Upper lobe of right lung (tissue), 1 donor: Measurements from ENCODE around the gene CASP4. TPM values are rescaled to one million over a fixed set of nuclear protein-coding genes. Genes with fewer than 3 reads are reported as not detected.

Source experiments
- ATAC-seq: fragments of 200-7000 bp; cut with Tn5 transposase; one replicate; pipeline ENCODE4 v1.9.1; 2020; ENCODE audit warnings: mild to moderate bottlenecking, moderate library complexity
- DNase-seq: peaks from one replicate; pipeline ENCODE4 v3.0.0-alpha.2; 2020
- H3K27ac ChIP-seq: fragments of 200-600 bp; one replicate; pipeline ENCODE4 v1.8.0; 2022
- H3K27me3 ChIP-seq: fragments of 200-600 bp; one replicate; pipeline ENCODE4 v1.8.0; 2022; ENCODE audit warnings: mild to moderate bottlenecking
- H3K36me3 ChIP-seq: fragments of 200-600 bp; one replicate; pipeline ENCODE4 v1.8.0; 2022
- H3K4me1 ChIP-seq: fragments of 200-600 bp; one replicate; pipeline ENCODE4 v1.8.0; 2022
- H3K4me3 ChIP-seq: fragments of 200-600 bp; one replicate; pipeline ENCODE4 v1.8.0; 2022; ENCODE audit warnings: mild to moderate bottlenecking
- H3K9me3 ChIP-seq: fragments of 200-600 bp; one replicate; pipeline ENCODE4 v1.8.0; 2022
- intact Hi-C: fragments of 100-400 bp; cut with DNase I; formaldehyde crosslinking; loops from one replicate; pipeline ENCODE4 v1.11.0; 2022
- total RNA-seq: library from RNA; stranded (reverse); fragmentation: NEBNext Ultra II Directional; extraction: Animal tissue kit (Norgen Biotek cat#: 25700); gene quantifications from one replicate; pipeline ENCODE4 v1.2.1, GENCODE V29; 2021
- TF ChIP-seq, protein P1 (sequence below): fragments of 200-600 bp; IDR thresholded peaks from one replicate; pipeline ENCODE4 v1.8.0; 2022; ENCODE audit warnings: antibody characterized with exemption
- donor health status: DM: no; HTN: yes; CAD: no; lungs with severe emphysema.

The CASP4 gene
- total RNA-seq, 1 donor from 2014 or later = 101 TPM

DNA sequence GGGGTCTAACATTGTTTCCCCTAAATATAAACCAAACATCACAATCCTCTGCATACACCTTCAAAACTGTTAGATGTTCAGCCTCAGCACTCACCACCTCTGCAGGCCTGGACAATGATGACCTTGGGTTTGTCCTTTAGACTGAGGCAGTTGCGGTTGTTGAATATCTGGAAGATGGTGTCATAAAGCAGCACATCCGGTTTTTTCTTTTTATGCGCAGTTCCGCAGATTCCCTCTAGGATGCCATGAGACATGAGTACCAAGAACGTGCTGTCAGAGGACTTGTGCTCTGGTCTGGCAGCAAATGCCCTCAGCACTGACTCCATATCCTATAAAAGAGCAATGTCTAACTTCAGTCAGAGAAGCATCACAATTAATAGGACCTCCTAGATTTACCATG lies 31.8 kb upstream of the CASP4 start:
- H3K4me1 ChIP-seq = no peaks in the 10 kb centered on the region
- no peak overlapping the region for H3K27ac ChIP-seq
- DNase-seq (no peak), ATAC-seq (no peak)
- no peaks in the 10 kb centered on the region for H3K9me3 ChIP-seq
- TF ChIP-seq, protein P1, sequence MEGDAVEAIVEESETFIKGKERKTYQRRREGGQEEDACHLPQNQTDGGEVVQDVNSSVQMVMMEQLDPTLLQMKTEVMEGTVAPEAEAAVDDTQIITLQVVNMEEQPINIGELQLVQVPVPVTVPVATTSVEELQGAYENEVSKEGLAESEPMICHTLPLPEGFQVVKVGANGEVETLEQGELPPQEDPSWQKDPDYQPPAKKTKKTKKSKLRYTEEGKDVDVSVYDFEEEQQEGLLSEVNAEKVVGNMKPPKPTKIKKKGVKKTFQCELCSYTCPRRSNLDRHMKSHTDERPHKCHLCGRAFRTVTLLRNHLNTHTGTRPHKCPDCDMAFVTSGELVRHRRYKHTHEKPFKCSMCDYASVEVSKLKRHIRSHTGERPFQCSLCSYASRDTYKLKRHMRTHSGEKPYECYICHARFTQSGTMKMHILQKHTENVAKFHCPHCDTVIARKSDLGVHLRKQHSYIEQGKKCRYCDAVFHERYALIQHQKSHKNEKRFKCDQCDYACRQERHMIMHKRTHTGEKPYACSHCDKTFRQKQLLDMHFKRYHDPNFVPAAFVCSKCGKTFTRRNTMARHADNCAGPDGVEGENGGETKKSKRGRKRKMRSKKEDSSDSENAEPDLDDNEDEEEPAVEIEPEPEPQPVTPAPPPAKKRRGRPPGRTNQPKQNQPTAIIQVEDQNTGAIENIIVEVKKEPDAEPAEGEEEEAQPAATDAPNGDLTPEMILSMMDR = no peak
- no peaks in the 10 kb centered on the region for H3K36me3 ChIP-seq
- no peak overlapping the region for H3K4me3 ChIP-seq
- intact Hi-C loops = no loop called here
- H3K27me3 ChIP-seq = no peaks in the 10 kb centered on the region

DNA sequence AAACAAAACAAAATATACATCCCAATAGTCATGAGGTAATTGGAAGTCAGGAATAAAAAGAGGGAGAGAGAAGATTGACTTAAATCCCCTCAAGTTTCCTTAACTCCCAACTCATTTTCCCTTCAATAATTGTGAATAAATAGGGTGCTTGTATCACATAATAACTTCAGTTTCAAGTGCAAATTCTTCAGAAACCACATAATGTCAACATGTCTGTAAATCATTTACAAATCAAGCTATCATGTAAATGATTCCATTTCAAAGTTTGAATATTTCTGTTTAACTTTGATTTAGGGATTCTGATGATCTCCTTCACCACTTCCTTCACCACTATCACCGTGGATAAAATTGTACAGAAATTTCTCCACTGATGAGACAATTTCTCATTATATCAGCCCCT lies 31.3 kb upstream of the CASP4 start:
- Histone ChIP-seq H3K36me3 (no peaks in the 10 kb centered on the region), H3K4me1 (no peaks in the 10 kb centered on the region), H3K27ac (no peak overlapping the region), H3K4me3 (no peak overlapping the region), H3K27me3 (no peaks in the 10 kb centered on the region), H3K9me3 (no peaks in the 10 kb centered on the region)
- intact Hi-C loops = no loop called here
- no peak for DNase-seq
- TF ChIP-seq, protein P1 = no peak
- no peak for ATAC-seq

DNA sequence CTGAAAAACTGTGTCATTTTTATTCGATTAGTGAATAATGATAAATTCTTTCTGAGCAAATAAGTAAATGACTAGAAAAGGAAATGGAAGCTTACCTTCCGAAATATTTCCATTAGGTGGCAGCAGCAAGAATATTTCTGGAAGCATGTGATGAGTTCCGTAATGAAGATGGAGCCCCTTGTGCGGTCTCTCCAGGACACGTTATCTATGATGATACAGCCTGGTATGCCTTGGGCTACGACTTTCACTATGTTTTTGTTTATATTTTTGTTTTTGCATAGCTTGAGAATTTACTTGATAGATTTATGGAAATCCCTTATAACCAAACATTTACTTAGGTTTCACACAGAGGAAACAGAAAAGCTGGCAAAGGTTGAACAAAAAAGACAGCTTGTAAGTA lies 28.9 kb upstream of the CASP4 start:
- TF ChIP-seq, protein P1 = no peak
- DNase-seq = no peak
- no peak for ATAC-seq
- Histone ChIP-seq H3K27ac (no peak overlapping the region), H3K9me3 (no peaks in the 10 kb centered on the region), H3K4me3 (no peak overlapping the region), H3K4me1 (no peaks in the 10 kb centered on the region), H3K36me3 (no peaks in the 10 kb centered on the region), H3K27me3 (no peaks in the 10 kb centered on the region)
- intact Hi-C loops = no loop called here

DNA sequence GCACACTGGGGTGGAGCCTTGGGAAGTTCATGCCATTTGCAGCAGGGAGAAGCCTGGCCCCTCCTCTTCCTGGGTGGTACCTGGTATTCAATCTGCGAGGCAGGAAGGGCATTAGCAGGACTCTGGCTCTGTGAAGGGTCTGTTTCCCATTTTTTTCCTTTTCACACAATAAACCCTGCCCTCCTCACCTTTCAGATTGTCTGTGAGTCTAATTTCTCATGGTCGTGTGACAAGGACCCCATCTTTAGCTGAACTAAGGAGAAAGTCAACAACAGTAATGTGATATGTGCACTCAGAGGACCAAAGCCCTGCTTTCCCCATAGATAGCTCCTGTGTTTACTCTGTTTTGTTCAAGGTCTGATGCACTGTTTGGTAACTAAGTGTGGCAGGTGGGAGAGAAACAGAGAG lies 26.6 kb upstream of the CASP4 start:
- H3K4me1 ChIP-seq = no peaks in the 10 kb centered on the region
- H3K27me3 ChIP-seq = no peaks in the 10 kb centered on the region
- DNase-seq = no peak
- H3K9me3 ChIP-seq = no peaks in the 10 kb centered on the region
- intact Hi-C loops = no loop called here
- H3K4me3 ChIP-seq = no peak overlapping the region
- TF ChIP-seq, protein P1 = no peak
- no peak overlapping the region for H3K27ac ChIP-seq
- ATAC-seq = no peak
- H3K36me3 ChIP-seq = no peaks in the 10 kb centered on the region

DNA sequence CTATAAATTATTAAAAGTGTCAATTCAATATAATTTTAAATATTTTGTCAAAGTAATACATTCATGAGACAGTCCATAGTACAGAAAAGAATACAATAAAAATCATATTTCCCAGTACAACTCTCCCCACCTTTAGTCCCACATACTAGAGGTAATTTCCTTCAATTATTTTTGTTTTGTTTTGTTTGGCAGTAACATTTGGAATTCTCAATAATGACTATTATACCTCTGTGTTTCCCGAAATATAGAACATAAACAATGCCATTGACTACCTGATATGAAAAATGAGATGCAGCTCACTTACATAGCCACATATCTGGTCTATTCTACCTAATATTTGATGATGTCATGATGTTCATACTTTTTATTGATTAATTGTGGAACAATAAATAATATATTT lies 24.4 kb upstream of the CASP4 start:
- peaks cover 6% of the 10 kb centered on the region for H3K9me3 ChIP-seq
- TF ChIP-seq, protein P1 = no peak
- H3K4me1 ChIP-seq = no peaks in the 10 kb centered on the region
- no peak for ATAC-seq
- no peak for DNase-seq
- H3K4me3 ChIP-seq = no peak overlapping the region
- H3K27ac ChIP-seq = no peak overlapping the region
- no peaks in the 10 kb centered on the region for H3K36me3 ChIP-seq
- intact Hi-C loops = no loop called here
- no peaks in the 10 kb centered on the region for H3K27me3 ChIP-seq

DNA sequence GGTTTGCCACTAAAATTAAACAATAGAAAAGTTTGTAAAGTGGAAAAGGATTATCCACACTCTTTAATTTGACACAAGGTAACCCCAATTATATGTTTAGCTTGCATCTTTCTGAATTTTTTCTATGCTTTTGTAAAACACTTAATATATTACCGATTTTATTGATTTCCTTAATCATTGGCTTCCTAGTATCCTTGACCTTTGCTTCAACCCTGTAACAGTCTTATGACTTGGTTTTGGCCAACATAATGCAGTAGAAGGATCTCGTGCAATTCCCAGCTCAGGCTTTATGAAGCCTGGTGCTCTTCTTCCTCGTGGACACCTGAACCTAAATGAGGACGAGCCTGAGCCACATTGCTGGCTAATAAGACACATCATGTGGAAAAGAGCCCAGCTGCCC lies 23.6 kb upstream of the CASP4 start:
- H3K27ac ChIP-seq = no peak overlapping the region
- H3K9me3 ChIP-seq = peaks cover 6% of the 10 kb centered on the region
- intact Hi-C loops = no loop called here
- no peaks in the 10 kb centered on the region for H3K27me3 ChIP-seq
- no peak overlapping the region for H3K4me3 ChIP-seq
- no peaks in the 10 kb centered on the region for H3K4me1 ChIP-seq
- TF ChIP-seq, protein P1 = no peak
- no peak for DNase-seq
- H3K36me3 ChIP-seq = no peaks in the 10 kb centered on the region
- no peak for ATAC-seq
